Measurements from ENCODE around the gene HMX1.

HMX1 gene

GRCh38 chr4:8838961-8839431 lies 32.6 kb downstream of the HMX1 start:
- peak; percentile 11 for DNase-seq

- no peak for DNase-seq
These were observed 33.2 kb downstream of the HMX1 start for GRCh38 chr4:8838296-8838960.

- peak; percentile 8 for DNase-seq
These were observed 34.3 kb downstream of the HMX1 start for GRCh38 chr4:8837181-8837841.

GRCh38 chr4:8836664-8837171 lies 34.9 kb downstream of the HMX1 start:
- peak; percentile 10 for DNase-seq

- peak; percentile 13 for DNase-seq
These were observed 35.9 kb downstream of the HMX1 start for GRCh38 chr4:8835521-8836365.

- peak; percentile 4 for DNase-seq
These were observed 36.9 kb downstream of the HMX1 start for GRCh38 chr4:8834681-8835220.

- peak; percentile 15 for DNase-seq
These were observed 39.3 kb downstream of the HMX1 start for GRCh38 chr4:8832113-8832915.

- peak; percentile 5 for DNase-seq
These were observed 40.2 kb downstream of the HMX1 start for GRCh38 chr4:8831221-8832112.

- peak; percentile 14 for DNase-seq
These were observed 40.9 kb downstream of the HMX1 start for GRCh38 chr4:8830611-8831200.

GRCh38 chr4:8830056-8830455 lies 41.6 kb downstream of the HMX1 start:
- DNase-seq = no peak

GRCh38 chr4:8829584-8829983 lies 42.1 kb downstream of the HMX1 start:
- DNase-seq = peak; percentile 0

GRCh38 chr4:8828869-8829268 lies 42.8 kb downstream of the HMX1 start:
- DNase-seq = peak; percentile 1

- DNase-seq = peak; percentile 7
These were observed 50.3 kb downstream of the HMX1 start for GRCh38 chr4:8821151-8821950.

- peak; percentile 13 for DNase-seq
These were observed 51.2 kb downstream of the HMX1 start for GRCh38 chr4:8820178-8821102.

- DNase-seq = peak; percentile 9
These were observed 52.0 kb downstream of the HMX1 start for GRCh38 chr4:8819473-8820177.

GRCh38 chr4:8819019-8819418 lies 52.6 kb downstream of the HMX1 start:
- no peak for DNase-seq

- DNase-seq = peak; percentile 13
These were observed 53.4 kb downstream of the HMX1 start for GRCh38 chr4:8818063-8818881.

All from CD4-positive, alpha-beta T cell treated with Interleukin-15 for 1 hour (primary cell).